SU-DHL-6 (cell line): ENCODE results near the gene SCAPER.

Experiments used
- H2AFZ ChIP-seq: fragments of 200-600 bp; sonication (generic); 2 replicates; pipeline ENCODE4 v1.6.1; 2014; ENCODE audit warnings: low read depth, mild to moderate bottlenecking, moderate library complexity, mixed read lengths, antibody characterized with exemption, low read length; ENCODE audit not compliant: severe bottlenecking
- H3F3A ChIP-seq: fragments of 200-600 bp; shearing (Covaris generic); 2 replicates; pipeline ENCODE4 v1.6.0; 2016; ENCODE audit warnings: antibody characterized with exemption, mild to moderate bottlenecking; ENCODE audit not compliant: insufficient read depth
- H3K27ac ChIP-seq: fragments of 200-600 bp; sonication (generic); 2 replicates; pipeline ENCODE4 v1.5.1; 2016; ENCODE audit warnings: low read depth, mild to moderate bottlenecking, low read length, moderate library complexity, mixed read lengths
- H3K27me3 ChIP-seq: fragments of 200-600 bp; sonication (generic), shearing (Covaris generic); 2 replicates; pipeline ENCODE4 v1.6.0; 2014; ENCODE audit warnings: mild to moderate bottlenecking, low read length
- H3K36me3 ChIP-seq: fragments of 200-600 bp; sonication (generic); 2 replicates; pipeline ENCODE4 v1.6.1; 2014; ENCODE audit warnings: mild to moderate bottlenecking, low read length, mixed read lengths
- H3K4me2 ChIP-seq: fragments of 300-600, 200-600 bp; shearing (Covaris generic), sonication (generic); 2 replicates; pipeline ENCODE4 v1.6.0; 2014; ENCODE audit warnings: low read length, low read depth, mild to moderate bottlenecking; ENCODE audit not compliant: poor library complexity, severe bottlenecking
- H3K4me3 ChIP-seq: fragments of 200-600 bp; sonication (generic); 2 replicates; pipeline ENCODE4 v1.5.1; 2014; ENCODE audit warnings: antibody characterized with exemption, low read length, mild to moderate bottlenecking, mixed read lengths; ENCODE audit not compliant: insufficient read depth, poor library complexity, severe bottlenecking
- H3K79me2 ChIP-seq: fragments of 200-600 bp; sonication (generic); 2 replicates; pipeline ENCODE4 v1.6.1; 2014; ENCODE audit warnings: mild to moderate bottlenecking, low read length, moderate library complexity; ENCODE audit not compliant: insufficient read depth
- H3K9ac ChIP-seq: fragments of 200-600 bp; sonication (generic); 2 replicates; pipeline ENCODE4 v1.7.0; 2014; ENCODE audit warnings: mild to moderate bottlenecking, low read length
- H3K9me2 ChIP-seq: fragments of 200-600 bp; sonication (generic); replicated peaks from 2 replicates; pipeline ENCODE4 v1.6.1; 2014; ENCODE audit warnings: low read length; ENCODE audit not compliant: insufficient read depth
- H3K9me3 ChIP-seq: fragments of 200-600 bp; sonication (generic); 2 replicates; pipeline ENCODE4 v1.6.1; 2014; ENCODE audit warnings: low read length, mixed read lengths; ENCODE audit not compliant: insufficient read depth
- H4K20me1 ChIP-seq: fragments of 200-600 bp; sonication (generic); 2 replicates; pipeline ENCODE4 v1.6.1; 2014; ENCODE audit warnings: low read depth, mild to moderate bottlenecking, antibody characterized with exemption, low read length, moderate library complexity, mixed read lengths
- CTCF ChIP-seq: fragments of 200-600 bp; sonication (generic); IDR thresholded peaks from one replicate; pipeline ENCODE4 v1.5.1; 2017; ENCODE audit warnings: antibody characterized with exemption, mild to moderate bottlenecking, low read length, moderate library complexity; ENCODE audit not compliant: insufficient read depth, poor library complexity, severe bottlenecking
- EZH2phosphoT487 ChIP-seq: fragments of 200-600 bp; sonication (generic), shearing (Covaris generic); conservative IDR thresholded peaks from 2 replicates; pipeline ENCODE4 v1.6.1; 2018; ENCODE audit warnings: mild to moderate bottlenecking, antibody characterized with exemption, low read length, moderate library complexity, mixed read lengths

SCAPER gene

GRCh38 chr15:76787273-76787672 lies 117.9 kb downstream of the SCAPER start:
- Histone ChIP-seq H3K9me3 (no peaks in the 10 kb centered on the region), H3K36me3 (peaks cover 8% of the 10 kb centered on the region; the same call in 1 of the 2 replicates), H3K9me2 (no peaks in the 10 kb centered on the region), H4K20me1 (no peaks in the 10 kb centered on the region), H3K9ac (no peak overlapping the region), H3K4me2 (no peak overlapping the region), H3K79me2 (no peaks in the 10 kb centered on the region), H2AFZ (no peak overlapping the region), H3K27me3 (no peaks in the 10 kb centered on the region), H3F3A (no peaks in the 10 kb centered on the region), H3K4me3 (no peak overlapping the region), H3K27ac (no peak overlapping the region)
- TF ChIP-seq EZH2phosphoT487 = no peak

GRCh38 chr15:76776969-76777368 lies 128.2 kb downstream of the SCAPER start:
- Histone ChIP-seq H3K4me3 (no peak overlapping the region), H3K27ac (no peak overlapping the region), H3K4me2 (no peak overlapping the region), H3K9me3 (peaks cover 11% of the 10 kb centered on the region; the same call in 1 of the 2 replicates), H3K9ac (no peak overlapping the region), H3K36me3 (peaks cover 10% of the 10 kb centered on the region), H3K79me2 (no peaks in the 10 kb centered on the region), H4K20me1 (no peaks in the 10 kb centered on the region), H2AFZ (no peak overlapping the region), H3K9me2 (no peaks in the 10 kb centered on the region), H3K27me3 (no peaks in the 10 kb centered on the region), H3F3A (no peaks in the 10 kb centered on the region)
- TF ChIP-seq EZH2phosphoT487 = no peak
- no peak for TF ChIP-seq CTCF

- TF ChIP-seq EZH2phosphoT487 (no peak), CTCF (no peak)
- H2AFZ ChIP-seq = no peak overlapping the region
- H3K9me2 ChIP-seq = no peaks in the 10 kb centered on the region
- no peak overlapping the region for H3K27ac ChIP-seq
- peaks cover 10% of the 10 kb centered on the region for H3K36me3 ChIP-seq
- H3K4me3 ChIP-seq = no peak overlapping the region
- peaks cover 11% of the 10 kb centered on the region; the same call in 1 of the 2 replicates for H3K9me3 ChIP-seq
- no peaks in the 10 kb centered on the region for H3K79me2 ChIP-seq
- H3K4me2 ChIP-seq = no peak overlapping the region
- no peaks in the 10 kb centered on the region for H4K20me1 ChIP-seq
- H3K9ac ChIP-seq = no peak overlapping the region
- H3F3A ChIP-seq = no peaks in the 10 kb centered on the region
- no peaks in the 10 kb centered on the region for H3K27me3 ChIP-seq
Observed at GRCh38 chr15:76776480-76776879, 128.7 kb downstream of the SCAPER start.

- no peak for TF ChIP-seq EZH2phosphoT487
- Histone ChIP-seq H3K4me2 (no peak overlapping the region), H3F3A (no peaks in the 10 kb centered on the region)
Observed at GRCh38 chr15:76773234-76773633, 131.9 kb downstream of the SCAPER start.

More at GRCh38 chr15:76773234-76773633, 131.9 kb downstream of the SCAPER start:
- H3K27me3 ChIP-seq = no peaks in the 10 kb centered on the region
- H3K9me2 ChIP-seq = no peaks in the 10 kb centered on the region
- H3K9ac ChIP-seq = no peak overlapping the region
- no peak overlapping the region for H2AFZ ChIP-seq
- H3K27ac ChIP-seq = no peak overlapping the region
- peaks cover 11% of the 10 kb centered on the region; the same call in 1 of the 2 replicates for H3K9me3 ChIP-seq
- H3K4me3 ChIP-seq = no peak overlapping the region
- no peaks in the 10 kb centered on the region for H3K79me2 ChIP-seq
- H4K20me1 ChIP-seq = no peaks in the 10 kb centered on the region
- H3K36me3 ChIP-seq = peaks cover 12% of the 10 kb centered on the region
